Natural killer cell (primary cell): ENCODE data around the gene DPY19L1. TPM values are rescaled to one million over a fixed set of nuclear protein-coding genes. Genes with fewer than 3 reads are reported as not detected.

ENCODE experiments used
- ATAC-seq, 3 donors: fragments of 150-1000 bp in 2 of 3; fragments of 200-7000 bp in 1 of 3; cut with Tn5 transposase; 1 replicate in 1 of 3; 2 replicates in 2 of 3; pipeline ENCODE4 v1.10.0; 2021; ENCODE audit warnings: mild to moderate bottlenecking in 2 of 3, moderate library complexity in 2 of 3
- DNase-seq, 2 donors: peaks; one replicate each; pipeline versions ENCODE4 v3.0.0 to v3.0.0-alpha.2; 2013 to 2021; ENCODE audit warnings: mixed read lengths in 1 of 2
- H3K27ac ChIP-seq: one replicate; pipeline ENCODE4 v1.5.1; 2013; ENCODE audit warnings: mild to moderate bottlenecking, low read length
- H3K27me3 ChIP-seq: one replicate; pipeline ENCODE4 v1.6.1; 2013; ENCODE audit warnings: low read length; ENCODE audit not compliant: control insufficient read depth, insufficient read depth
- H3K36me3 ChIP-seq: one replicate; pipeline ENCODE4 v1.6.1; 2013; ENCODE audit warnings: low read length; ENCODE audit not compliant: control insufficient read depth, insufficient read depth
- H3K4me1 ChIP-seq: one replicate; pipeline ENCODE4 v1.6.1; 2013; ENCODE audit warnings: low read length; ENCODE audit not compliant: control insufficient read depth, insufficient read depth
- H3K4me3 ChIP-seq: one replicate; pipeline ENCODE4 v1.5.1; 2013; ENCODE audit warnings: low read length
- H3K9me3 ChIP-seq: one replicate; pipeline ENCODE4 v1.6.1; 2013; ENCODE audit warnings: low read length; ENCODE audit not compliant: control insufficient read depth, insufficient read depth
- H3K27ac Mint-ChIP-seq, 2 donors: one replicate each; pipeline ENCODE4 v1.8.0; 2022; ENCODE audit warnings: mild to moderate bottlenecking in 2 of 2, mixed read lengths in 2 of 2, moderate library complexity in 1 of 2
- H3K27me3 Mint-ChIP-seq, 2 donors: one replicate each; pipeline ENCODE4 v1.8.0; 2022; ENCODE audit warnings: low read depth in 2 of 2, mixed read lengths in 2 of 2
- H3K36me3 Mint-ChIP-seq: one replicate; pipeline ENCODE4 v1.8.0; 2022; ENCODE audit warnings: mixed read lengths
- H3K4me1 Mint-ChIP-seq, 2 donors: one replicate each; pipeline ENCODE4 v1.8.0; 2022; ENCODE audit warnings: mixed read lengths in 2 of 2
- H3K4me3 Mint-ChIP-seq: one replicate; pipeline ENCODE4 v1.8.0; 2022; ENCODE audit warnings: mild to moderate bottlenecking, moderate library complexity, mixed read lengths
- H3K9me3 Mint-ChIP-seq, 2 donors: one replicate each; pipeline ENCODE4 v1.8.0; 2022; ENCODE audit warnings: mixed read lengths in 2 of 2
- WGBS: methylation state at CpG from one replicate; pipeline ENCODE4 v1.1.7; 2013; ENCODE audit warnings: missing lambda C conversion rate; ENCODE audit not compliant: insufficient coverage; 5-methylcytosine and 5-hydroxymethylcytosine counted together
- intact Hi-C: fragments of 100-400 bp; cut with micrococcal nuclease; formaldehyde crosslinking; loops from one replicate; pipeline ENCODE4 v1.14.2; 2022
- total RNA-seq, 4 donors: library from RNA; stranded (reverse); fragments of 120-200 nt in 1 of 4; gene quantifications; one replicate each; pipeline versions ENCODE4 v1.2.3 to v1.2.4, GENCODE V29; 2013 to 2022
- TF ChIP-seq, protein P1 (sequence below): fragments of 200-600 bp; IDR thresholded peaks from one replicate; pipeline ENCODE4 v1.8.0; 2022; ENCODE audit warnings: antibody characterized with exemption

Gene DPY19L1
- total RNA-seq, 3 donors from 2014 or later (not counting 1 experiment from before 2014, with no cell fraction given) = 13.9 to 25.1 (median 21.7) TPM

DNA sequence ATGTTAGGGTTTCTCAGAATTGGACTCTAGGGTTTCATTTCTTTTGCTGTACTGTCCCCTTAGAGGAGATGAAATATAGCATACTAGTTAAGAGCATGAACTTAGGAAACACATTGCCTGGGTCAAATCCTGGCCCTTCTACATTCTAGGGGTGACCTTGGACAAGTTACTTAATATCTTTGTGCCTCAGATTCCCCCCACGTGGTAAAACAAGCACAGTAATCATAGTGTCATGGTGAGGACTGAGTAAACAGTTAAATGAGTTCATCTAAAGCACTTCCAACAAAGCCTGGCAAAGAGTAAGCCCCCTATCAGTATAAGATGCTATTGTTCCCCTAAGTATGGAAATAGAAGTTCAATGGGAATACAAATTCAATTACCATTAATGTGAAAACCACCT is 5.1 kb downstream of the DPY19L1 start:
- Mint-ChIP-seq H3K4me1 (peaks cover 38 to 40% of the 10 kb centered on the region in 2 donors), H3K27me3 (no peaks in the 10 kb centered on the region), H3K36me3 (no peaks in the 10 kb centered on the region), H3K27ac (no peak overlapping the region), H3K9me3 (no peaks in the 10 kb centered on the region), H3K4me3 (no peak overlapping the region)
- no peak overlapping the region for H3K4me3 ChIP-seq
- WGBS = 86% methylated on average over 1 of the region's 1 CpG
- H3K27me3 ChIP-seq = no peaks in the 10 kb centered on the region
- H3K36me3 ChIP-seq = no peaks in the 10 kb centered on the region
- no peak overlapping the region for H3K27ac ChIP-seq
- DNase-seq = no peak
- no peak for ATAC-seq
- peaks cover 10% of the 10 kb centered on the region for H3K4me1 ChIP-seq
- TF ChIP-seq, protein P1, sequence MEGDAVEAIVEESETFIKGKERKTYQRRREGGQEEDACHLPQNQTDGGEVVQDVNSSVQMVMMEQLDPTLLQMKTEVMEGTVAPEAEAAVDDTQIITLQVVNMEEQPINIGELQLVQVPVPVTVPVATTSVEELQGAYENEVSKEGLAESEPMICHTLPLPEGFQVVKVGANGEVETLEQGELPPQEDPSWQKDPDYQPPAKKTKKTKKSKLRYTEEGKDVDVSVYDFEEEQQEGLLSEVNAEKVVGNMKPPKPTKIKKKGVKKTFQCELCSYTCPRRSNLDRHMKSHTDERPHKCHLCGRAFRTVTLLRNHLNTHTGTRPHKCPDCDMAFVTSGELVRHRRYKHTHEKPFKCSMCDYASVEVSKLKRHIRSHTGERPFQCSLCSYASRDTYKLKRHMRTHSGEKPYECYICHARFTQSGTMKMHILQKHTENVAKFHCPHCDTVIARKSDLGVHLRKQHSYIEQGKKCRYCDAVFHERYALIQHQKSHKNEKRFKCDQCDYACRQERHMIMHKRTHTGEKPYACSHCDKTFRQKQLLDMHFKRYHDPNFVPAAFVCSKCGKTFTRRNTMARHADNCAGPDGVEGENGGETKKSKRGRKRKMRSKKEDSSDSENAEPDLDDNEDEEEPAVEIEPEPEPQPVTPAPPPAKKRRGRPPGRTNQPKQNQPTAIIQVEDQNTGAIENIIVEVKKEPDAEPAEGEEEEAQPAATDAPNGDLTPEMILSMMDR = no peak
- H3K9me3 ChIP-seq = no peaks in the 10 kb centered on the region
- intact Hi-C loops = no loop called here

DNA sequence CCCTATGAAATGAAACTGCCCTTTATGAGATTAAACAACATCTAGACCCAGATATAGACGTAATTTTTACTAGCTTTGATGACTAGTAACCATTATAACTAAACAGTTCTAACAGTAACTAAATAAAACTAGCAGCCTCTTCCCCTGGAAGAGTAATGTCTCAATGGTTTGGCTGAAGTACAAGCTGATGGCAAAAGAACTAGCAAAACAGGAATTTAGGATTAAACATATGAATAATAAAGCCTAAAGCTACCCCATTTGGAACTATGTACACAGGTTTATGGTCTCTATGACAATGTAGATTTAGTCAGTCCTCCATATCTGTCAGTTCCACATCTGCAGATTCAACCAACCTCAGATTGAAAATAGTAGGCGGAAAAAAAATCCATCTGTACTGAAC is 6.4 kb downstream of the DPY19L1 start:
- no peak for DNase-seq
- intact Hi-C loops = no loop called here
- TF ChIP-seq, protein P1 = no peak
- Mint-ChIP-seq H3K36me3 (no peaks in the 10 kb centered on the region), H3K4me1 (peaks cover 29 to 31% of the 10 kb centered on the region in 2 donors), H3K27me3 (no peaks in the 10 kb centered on the region), H3K9me3 (no peaks in the 10 kb centered on the region), H3K4me3 (no peak overlapping the region), H3K27ac (no peak overlapping the region)
- peaks cover 4% of the 10 kb centered on the region for H3K4me1 ChIP-seq
- H3K36me3 ChIP-seq = no peaks in the 10 kb centered on the region
- no peak for ATAC-seq
- WGBS = 88% methylated on average over 1 of the region's 2 CpGs
- H3K4me3 ChIP-seq = no peak overlapping the region
- no peaks in the 10 kb centered on the region for H3K9me3 ChIP-seq
- H3K27me3 ChIP-seq = no peaks in the 10 kb centered on the region
- no peak overlapping the region for H3K27ac ChIP-seq

DNA sequence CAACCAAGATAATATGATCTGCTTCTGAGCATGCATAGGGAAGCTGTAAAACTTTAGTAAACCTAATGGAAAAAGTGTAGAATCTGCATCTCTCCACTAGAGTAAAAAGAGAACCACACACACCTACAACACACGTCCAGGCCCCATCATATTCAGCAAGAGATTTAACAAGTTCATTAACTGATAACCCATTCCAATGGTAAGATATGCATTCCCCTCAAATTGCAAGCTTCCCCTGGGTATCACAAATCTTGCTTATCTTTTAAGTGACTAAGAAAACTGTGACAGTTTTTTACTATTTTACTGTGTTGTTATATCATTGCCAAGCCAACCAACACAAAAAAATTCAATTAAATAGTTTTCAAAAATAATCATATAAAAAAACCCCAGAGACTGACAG is 8.0 kb downstream of the DPY19L1 start:
- intact Hi-C loops = no loop called here
- Histone ChIP-seq H3K36me3 (no peaks in the 10 kb centered on the region), H3K4me1 (no peaks in the 10 kb centered on the region), H3K4me3 (no peak overlapping the region), H3K27me3 (no peaks in the 10 kb centered on the region), H3K27ac (no peak overlapping the region), H3K9me3 (no peaks in the 10 kb centered on the region)
- Mint-ChIP-seq H3K4me3 (no peak overlapping the region), H3K36me3 (no peaks in the 10 kb centered on the region), H3K27me3 (no peaks in the 10 kb centered on the region), H3K4me1 (peaks cover 21 to 22% of the 10 kb centered on the region in 2 donors), H3K9me3 (no peaks in the 10 kb centered on the region), H3K27ac (no peak overlapping the region)
- ATAC-seq (no peak), DNase-seq (no peak)
- WGBS = 57% methylated on average over 1 of the region's 1 CpG
- TF ChIP-seq, protein P1 = no peak

DNA sequence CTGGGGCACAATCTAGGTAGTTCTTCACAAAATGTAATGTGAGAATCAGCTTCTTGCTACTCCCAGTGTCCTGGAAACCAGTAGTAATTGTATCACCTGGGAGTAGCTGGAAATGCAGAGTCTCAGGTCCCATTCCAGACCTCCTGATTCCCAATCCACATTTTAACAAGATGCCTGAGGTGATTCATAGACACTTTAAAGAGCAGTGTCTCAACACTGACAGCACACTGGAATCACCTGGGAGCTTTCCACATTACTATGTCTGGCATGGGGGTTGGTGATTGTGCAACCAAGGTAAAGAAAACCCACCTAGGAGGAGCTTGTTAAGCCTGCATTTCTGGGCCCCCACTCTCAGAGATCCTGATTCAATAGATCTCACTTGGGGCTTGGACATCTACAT is 11.1 kb downstream of the DPY19L1 start:
- TF ChIP-seq, protein P1 = no peak
- H3K27ac Mint-ChIP-seq = no peak overlapping the region
- intact Hi-C loops = no loop called here

More for the DNA sequence above, 11.1 kb downstream of the DPY19L1 start:
- Histone ChIP-seq H3K9me3 (no peaks in the 10 kb centered on the region), H3K27me3 (no peaks in the 10 kb centered on the region), H3K36me3 (no peaks in the 10 kb centered on the region), H3K27ac (no peak overlapping the region), H3K4me1 (no peaks in the 10 kb centered on the region), H3K4me3 (no peak overlapping the region)
- no peaks in the 10 kb centered on the region for H3K9me3 Mint-ChIP-seq
- ATAC-seq = no peak
- peaks cover 11 to 17% of the 10 kb centered on the region in 2 donors for H3K4me1 Mint-ChIP-seq
- no peak for DNase-seq
- no peaks in the 10 kb centered on the region for H3K27me3 Mint-ChIP-seq
- H3K36me3 Mint-ChIP-seq = no peaks in the 10 kb centered on the region
- H3K4me3 Mint-ChIP-seq = no peak overlapping the region
